ENCODE measurements around the gene COL6A3. TPM values are rescaled to one million over a fixed set of nuclear protein-coding genes. Genes with fewer than 3 reads are reported as not detected.

The COL6A3 gene
- total RNA-seq, 1 donor from 2014 or later, result 13.0 TPM

DNA sequence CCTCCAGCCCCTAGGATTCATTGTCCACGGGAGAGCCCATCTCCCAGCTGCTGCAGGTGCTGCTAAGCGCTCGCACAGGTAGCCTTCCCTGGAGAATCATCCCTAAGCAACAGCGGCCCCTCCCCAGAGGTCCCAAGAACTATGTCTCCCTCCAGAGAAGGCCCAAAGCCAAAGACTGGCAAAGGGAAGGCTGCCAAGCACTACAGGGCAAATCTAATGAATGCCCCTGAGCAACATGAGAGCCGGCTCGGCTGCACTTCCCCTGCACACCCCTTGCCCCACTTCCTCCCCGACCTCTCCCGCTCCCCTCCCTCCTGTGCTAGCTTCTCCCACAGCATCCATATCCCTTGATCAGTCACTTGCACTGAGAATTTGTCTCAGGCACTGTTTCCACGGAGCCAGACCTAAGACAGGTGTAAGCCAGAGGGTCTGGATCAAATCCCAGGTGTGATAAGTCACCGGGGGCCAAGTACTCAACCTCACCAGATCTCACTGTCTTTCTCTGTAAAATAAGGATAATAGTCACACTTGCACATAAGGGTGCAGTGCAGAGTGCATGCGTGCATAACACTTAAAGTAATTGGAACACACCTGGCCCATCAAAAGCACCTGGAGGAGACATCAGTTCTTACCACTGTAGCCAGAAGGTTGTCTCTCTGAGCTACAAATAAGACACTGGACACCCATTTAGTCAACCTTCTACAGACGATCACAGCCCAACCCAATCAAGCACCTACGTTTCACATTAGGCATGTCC is 20.1 kb upstream of the COL6A3 start:
- TF ChIP-seq, protein P1, sequence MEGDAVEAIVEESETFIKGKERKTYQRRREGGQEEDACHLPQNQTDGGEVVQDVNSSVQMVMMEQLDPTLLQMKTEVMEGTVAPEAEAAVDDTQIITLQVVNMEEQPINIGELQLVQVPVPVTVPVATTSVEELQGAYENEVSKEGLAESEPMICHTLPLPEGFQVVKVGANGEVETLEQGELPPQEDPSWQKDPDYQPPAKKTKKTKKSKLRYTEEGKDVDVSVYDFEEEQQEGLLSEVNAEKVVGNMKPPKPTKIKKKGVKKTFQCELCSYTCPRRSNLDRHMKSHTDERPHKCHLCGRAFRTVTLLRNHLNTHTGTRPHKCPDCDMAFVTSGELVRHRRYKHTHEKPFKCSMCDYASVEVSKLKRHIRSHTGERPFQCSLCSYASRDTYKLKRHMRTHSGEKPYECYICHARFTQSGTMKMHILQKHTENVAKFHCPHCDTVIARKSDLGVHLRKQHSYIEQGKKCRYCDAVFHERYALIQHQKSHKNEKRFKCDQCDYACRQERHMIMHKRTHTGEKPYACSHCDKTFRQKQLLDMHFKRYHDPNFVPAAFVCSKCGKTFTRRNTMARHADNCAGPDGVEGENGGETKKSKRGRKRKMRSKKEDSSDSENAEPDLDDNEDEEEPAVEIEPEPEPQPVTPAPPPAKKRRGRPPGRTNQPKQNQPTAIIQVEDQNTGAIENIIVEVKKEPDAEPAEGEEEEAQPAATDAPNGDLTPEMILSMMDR (conservative IDR thresholded peaks at IDR 0.05; ENCODE audit: low read depth, low read length), result no peak
- DNase-seq (ENCODE audit: low read depth), result no peak
- H3K4me3 ChIP-seq (ENCODE audit: low read depth, low read length), result no peak overlapping the region

DNA sequence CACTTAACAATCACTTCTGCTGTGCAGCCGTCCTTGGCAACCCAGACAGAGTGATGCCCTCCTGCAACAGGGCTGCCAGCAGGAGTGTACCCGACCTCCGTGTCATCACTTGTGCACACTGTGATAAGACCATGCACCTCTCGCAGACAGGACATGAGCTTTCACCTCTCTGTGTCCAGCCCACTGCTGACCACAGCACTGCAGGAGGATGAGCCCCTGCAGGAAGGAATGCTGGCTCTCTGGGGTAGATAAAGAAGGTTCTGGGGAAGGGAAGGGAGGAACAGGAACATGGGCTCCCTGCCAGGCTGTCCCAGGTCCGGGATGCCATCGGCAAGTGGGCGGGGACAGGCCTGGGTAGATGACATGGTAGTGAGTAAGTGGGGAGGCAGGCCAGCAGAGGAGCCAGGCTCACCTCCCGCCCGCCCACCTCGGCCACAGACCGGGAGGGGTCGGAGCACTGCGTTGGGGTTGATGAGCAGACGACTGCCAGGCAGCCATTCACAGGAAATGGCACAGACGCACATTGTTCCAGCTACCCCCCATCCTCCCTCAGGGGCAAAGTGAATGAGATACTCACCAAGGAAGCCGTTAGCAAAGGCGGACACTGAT is 18.6 kb upstream of the COL6A3 start:
- TF ChIP-seq, protein P1 (conservative IDR thresholded peaks at IDR 0.05; ENCODE audit: low read depth, low read length), result peak; percentile 42
- H3K4me3 ChIP-seq (ENCODE audit: low read depth, low read length), result peak overlapping the region; percentile 17
- DNase-seq (ENCODE audit: low read depth), result no peak

DNA sequence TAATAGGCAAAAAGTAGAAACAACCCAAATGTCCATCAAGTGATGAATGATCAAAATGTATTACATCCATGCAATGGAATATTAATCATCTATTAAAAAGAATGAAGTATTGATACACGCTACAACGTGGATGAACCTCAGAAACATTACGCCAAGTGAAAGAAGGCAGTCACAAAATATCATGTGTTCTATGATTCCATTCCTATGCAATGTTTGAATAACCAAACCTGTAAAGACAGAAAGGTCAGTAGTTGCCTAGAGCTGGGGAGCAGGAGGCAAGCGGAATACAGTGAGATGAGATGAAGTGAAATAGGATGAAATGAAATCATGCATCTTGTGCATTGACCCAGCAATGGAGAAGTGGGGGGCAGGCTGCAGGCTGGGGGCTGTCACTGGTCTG is 17.9 kb upstream of the COL6A3 start:
- TF ChIP-seq, protein P1 (conservative IDR thresholded peaks at IDR 0.05; ENCODE audit: low read depth, low read length), result no peak
- no peak for DNase-seq (ENCODE audit: low read depth)
- no peak overlapping the region for H3K4me3 ChIP-seq (ENCODE audit: low read depth, low read length)

DNA sequence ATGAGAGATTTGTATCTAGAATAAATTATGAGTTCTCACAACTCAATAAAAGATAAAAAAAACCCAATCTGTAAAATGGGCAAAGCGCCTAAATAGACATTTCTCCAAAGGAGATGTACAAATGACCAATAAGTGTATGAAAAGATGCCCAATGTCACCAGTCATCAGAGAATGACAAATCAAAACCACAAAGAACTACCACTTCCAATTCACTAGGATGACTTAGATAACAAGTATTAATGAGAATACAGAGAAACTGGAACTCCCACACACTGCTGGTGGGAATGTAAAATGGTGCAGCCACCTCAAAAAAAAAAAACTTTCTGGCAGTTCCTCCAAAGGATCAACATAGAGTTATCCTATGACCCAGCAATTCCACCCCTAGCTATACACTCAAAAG is 17.4 kb upstream of the COL6A3 start:
- TF ChIP-seq, protein P1 (conservative IDR thresholded peaks at IDR 0.05; ENCODE audit: low read depth, low read length), result no peak
- H3K4me3 ChIP-seq (ENCODE audit: low read depth, low read length), result no peak overlapping the region
- no peak for DNase-seq (ENCODE audit: low read depth)

DNA sequence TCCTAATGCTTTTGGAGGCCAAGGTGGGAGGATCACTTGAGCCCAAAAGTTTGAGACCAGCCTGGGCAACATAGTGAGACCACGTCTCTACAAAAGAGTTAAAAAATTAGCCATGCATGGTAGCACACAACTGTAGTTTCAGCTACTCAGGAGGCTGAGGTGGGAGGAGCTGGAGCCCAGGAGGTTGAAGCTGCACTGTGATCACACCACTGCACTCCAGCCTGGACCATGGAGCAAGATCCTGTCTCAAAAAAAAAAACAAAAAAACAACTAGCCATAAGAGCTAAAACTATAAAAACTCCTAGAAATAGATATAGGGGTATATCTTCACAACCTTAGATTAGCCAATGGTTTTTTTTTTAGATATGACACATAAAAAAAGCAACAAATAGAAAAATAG is 16.9 kb upstream of the COL6A3 start:
- TF ChIP-seq, protein P1 (conservative IDR thresholded peaks at IDR 0.05; ENCODE audit: low read depth, low read length), result no peak
- H3K4me3 ChIP-seq (ENCODE audit: low read depth, low read length), result no peak overlapping the region
- DNase-seq (ENCODE audit: low read depth), result no peak

DNA sequence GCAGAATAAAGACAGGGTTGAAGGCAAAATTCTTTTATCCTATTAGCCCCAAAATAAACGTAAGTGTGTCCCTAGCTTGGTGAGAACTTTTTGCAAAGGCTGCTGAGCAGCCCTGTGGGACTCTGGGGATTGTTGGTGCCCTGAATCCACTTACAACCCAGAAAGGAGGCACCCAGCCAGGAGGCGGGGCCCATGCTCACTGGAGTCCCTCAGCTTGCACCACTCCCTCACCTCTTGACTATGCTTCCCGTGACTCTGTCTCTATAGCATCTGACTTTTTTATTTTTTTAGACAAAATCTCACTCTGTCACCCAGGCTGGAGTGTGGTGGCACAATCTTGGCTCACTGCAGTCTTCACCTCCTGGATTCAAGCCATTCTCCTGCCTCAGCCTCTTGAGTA is 15.8 kb upstream of the COL6A3 start:
- TF ChIP-seq, protein P1 (conservative IDR thresholded peaks at IDR 0.05; ENCODE audit: low read depth, low read length), result no peak
- no peak overlapping the region for H3K4me3 ChIP-seq (ENCODE audit: low read depth, low read length)
- DNase-seq (ENCODE audit: low read depth), result no peak
